ENCODE results near the gene PACS2. TPM values are rescaled to one million over a fixed set of nuclear protein-coding genes. Genes with fewer than 3 reads are reported as not detected.
"Not testable (repeated sequence)": the region's sequence is repeated elsewhere in the genome, so short reads cannot be mapped to it uniquely, and the experiment has no call there.

PACS2 gene
- total RNA-seq, 1 experiment from 2014 or later = 100 TPM

DNA sequence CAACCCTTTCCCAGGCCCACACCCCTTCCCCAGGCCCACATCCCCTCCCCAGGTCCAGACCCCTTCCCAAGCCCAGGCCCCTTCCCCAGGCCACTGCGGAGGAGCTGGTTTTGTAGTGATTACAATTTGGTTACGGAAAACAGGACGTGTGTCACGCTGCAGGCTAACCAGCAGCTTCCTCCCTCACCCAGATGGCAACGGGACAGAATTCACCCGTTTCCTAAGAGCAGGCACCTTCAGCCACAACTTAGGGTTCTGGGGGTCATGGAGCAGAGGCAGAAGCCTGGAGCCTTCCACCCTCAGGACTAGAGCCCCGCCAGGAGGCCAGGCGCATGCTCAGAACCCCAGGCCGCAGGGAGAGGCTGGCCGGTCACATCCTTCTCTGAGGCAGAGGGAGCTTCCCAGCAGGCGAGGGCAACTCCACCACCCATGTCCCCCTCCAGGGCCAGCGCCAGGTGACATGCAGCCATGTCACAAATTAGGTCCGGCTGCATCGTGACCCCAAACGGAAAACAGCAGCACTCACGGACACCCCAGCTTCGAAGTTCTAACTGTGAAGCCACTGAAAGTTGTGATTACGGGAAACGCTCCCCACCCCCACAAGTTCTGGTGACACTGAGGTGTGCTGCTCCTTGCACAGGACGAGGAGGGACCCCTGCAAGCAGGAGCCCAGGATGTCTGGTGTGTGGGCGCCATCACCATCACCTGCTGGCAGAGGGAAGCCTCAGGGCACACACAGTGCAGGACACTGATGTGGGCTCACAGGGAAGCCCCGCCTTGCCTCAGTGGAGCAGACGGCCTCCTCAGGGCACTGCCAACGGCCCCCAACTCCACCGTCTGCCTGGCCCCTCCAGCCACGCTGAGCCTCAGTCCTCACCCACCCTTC is 21.5 kb upstream of the PACS2 start:
- no peak for ATAC-seq
- POLR2A ChIA-PET = interaction anchor here (1.3 kb wide), 1 partner anchor 8 kb away, joined by 5 read pairs; the partner anchor contains the start of gene BRF1

DNA sequence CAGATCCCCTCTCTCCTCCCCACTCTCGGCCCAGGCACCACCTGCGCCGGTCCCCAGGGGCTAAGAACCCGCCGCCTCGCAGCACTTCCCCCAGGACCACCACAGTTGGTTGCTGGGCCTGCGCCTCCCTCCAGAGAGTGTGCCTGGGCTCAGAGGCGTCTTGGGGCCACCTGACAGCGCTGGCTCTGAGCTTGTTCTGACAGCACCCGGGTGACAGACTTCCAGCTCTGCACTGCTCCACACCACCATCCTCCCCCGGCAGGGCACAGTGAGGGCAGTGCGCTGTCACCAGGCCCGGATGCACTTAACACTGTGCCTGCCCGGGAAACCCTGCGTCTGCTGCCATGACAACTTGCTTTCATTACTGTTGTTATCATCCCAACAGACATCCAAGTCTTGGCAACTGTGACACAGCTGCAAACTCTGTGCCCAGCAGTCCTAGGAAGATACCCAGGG is 20.4 kb upstream of the PACS2 start:
- no peaks in the 10 kb centered on the region for H3K36me3 Mint-ChIP-seq
- ATAC-seq (no peak), DNase-seq (ENCODE audit: low spot score) (no peak)
- H3K27ac Mint-ChIP-seq = peak overlapping the region; percentile 67
- H3K4me3 Mint-ChIP-seq = no peak overlapping the region
- POLR2A ChIA-PET = no interaction called here
- no peaks in the 10 kb centered on the region for H3K4me1 Mint-ChIP-seq
- H3K27me3 Mint-ChIP-seq (ENCODE audit: low read depth) = peaks cover 6% of the 10 kb centered on the region
- TF ChIP-seq ARID4B (CRISPR knock-in tag; IDR thresholded peaks at IDR 0.05; ENCODE audit: borderline replicate concordance) (no peak), TEAD1 (CRISPR knock-in tag; IDR thresholded peaks at IDR 0.05) (no peak), ZNF219 (CRISPR knock-in tag; IDR thresholded peaks at IDR 0.05; ENCODE audit: borderline replicate concordance) (no peak), GRHL2 (CRISPR knock-in tag; IDR thresholded peaks at IDR 0.05; ENCODE audit: insufficient replicate concordance, severe bottlenecking) (no peak), NFE2L1 (CRISPR knock-in tag; IDR thresholded peaks at IDR 0.05) (no peak)
- TF ChIP-seq, protein P1, sequence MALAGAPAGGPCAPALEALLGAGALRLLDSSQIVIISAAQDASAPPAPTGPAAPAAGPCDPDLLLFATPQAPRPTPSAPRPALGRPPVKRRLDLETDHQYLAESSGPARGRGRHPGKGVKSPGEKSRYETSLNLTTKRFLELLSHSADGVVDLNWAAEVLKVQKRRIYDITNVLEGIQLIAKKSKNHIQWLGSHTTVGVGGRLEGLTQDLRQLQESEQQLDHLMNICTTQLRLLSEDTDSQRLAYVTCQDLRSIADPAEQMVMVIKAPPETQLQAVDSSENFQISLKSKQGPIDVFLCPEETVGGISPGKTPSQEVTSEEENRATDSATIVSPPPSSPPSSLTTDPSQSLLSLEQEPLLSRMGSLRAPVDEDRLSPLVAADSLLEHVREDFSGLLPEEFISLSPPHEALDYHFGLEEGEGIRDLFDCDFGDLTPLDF (CRISPR knock-in tag; IDR thresholded peaks at IDR 0.05) = no peak
- H3K9me3 Mint-ChIP-seq = no peaks in the 10 kb centered on the region
- CTCF ChIA-PET = interaction anchor here (4.5 kb wide), 1 partner anchor 58 kb away, joined by 13 read pairs; no protein-coding TSS in a partner anchor

More for the DNA sequence above, 21.5 kb upstream of the PACS2 start:
- no peaks in the 10 kb centered on the region for H3K9me3 Mint-ChIP-seq
- H3K27ac Mint-ChIP-seq = no peak overlapping the region
- CTCF ChIA-PET = interaction anchor here (1.7 to 4.5 kb wide), 2 partner anchors 59 to 188 kb away, joined by 3 to 13 read pairs; no protein-coding TSS in a partner anchor
- H3K27me3 Mint-ChIP-seq (ENCODE audit: low read depth) = no peaks in the 10 kb centered on the region
- no peak for DNase-seq (ENCODE audit: low spot score)
- TF ChIP-seq, protein P2, sequence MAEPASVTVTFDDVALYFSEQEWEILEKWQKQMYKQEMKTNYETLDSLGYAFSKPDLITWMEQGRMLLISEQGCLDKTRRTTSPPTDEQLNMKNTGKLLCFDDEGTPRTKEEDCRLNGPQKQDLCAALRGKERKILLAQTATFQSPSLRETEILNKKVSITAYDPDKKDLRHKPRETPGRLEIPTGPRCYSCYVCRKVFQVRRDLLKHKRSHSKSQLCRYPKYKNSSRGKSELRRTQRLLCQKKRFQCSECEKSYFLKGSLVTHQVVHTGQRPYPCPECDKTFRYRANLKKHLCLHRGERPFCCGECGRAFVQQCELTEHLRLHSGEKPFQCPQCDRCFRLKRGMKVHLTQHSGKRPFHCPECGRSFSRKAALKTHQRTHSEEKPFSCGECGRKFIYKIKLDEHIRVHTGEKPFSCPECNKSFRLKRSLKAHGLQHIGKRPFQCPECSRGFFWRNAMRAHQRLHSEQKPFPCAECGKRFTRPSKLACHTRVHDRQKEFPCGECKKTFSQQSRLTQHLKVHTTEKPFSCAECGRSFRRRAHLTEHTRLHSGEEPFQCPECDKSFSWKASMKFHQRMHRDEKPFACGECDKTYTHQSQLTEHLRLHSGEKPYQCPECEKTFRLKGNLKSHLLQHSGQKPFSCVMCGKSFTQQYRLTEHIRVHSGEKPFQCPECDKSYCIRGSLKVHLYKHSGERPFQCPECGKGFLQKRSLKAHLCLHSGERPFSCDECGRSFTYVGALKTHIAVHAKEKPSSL (CRISPR knock-in tag; conservative IDR thresholded peaks at IDR 0.05) = no peak
- TF ChIP-seq, protein P3, sequence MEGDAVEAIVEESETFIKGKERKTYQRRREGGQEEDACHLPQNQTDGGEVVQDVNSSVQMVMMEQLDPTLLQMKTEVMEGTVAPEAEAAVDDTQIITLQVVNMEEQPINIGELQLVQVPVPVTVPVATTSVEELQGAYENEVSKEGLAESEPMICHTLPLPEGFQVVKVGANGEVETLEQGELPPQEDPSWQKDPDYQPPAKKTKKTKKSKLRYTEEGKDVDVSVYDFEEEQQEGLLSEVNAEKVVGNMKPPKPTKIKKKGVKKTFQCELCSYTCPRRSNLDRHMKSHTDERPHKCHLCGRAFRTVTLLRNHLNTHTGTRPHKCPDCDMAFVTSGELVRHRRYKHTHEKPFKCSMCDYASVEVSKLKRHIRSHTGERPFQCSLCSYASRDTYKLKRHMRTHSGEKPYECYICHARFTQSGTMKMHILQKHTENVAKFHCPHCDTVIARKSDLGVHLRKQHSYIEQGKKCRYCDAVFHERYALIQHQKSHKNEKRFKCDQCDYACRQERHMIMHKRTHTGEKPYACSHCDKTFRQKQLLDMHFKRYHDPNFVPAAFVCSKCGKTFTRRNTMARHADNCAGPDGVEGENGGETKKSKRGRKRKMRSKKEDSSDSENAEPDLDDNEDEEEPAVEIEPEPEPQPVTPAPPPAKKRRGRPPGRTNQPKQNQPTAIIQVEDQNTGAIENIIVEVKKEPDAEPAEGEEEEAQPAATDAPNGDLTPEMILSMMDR (IDR thresholded peaks at IDR 0.05) = no peak
- TF ChIP-seq TEAD1 (CRISPR knock-in tag; IDR thresholded peaks at IDR 0.05) = no peak
- H3K4me1 Mint-ChIP-seq = no peaks in the 10 kb centered on the region
- H3K4me3 Mint-ChIP-seq = no peak overlapping the region
- no peaks in the 10 kb centered on the region for H3K36me3 Mint-ChIP-seq

DNA sequence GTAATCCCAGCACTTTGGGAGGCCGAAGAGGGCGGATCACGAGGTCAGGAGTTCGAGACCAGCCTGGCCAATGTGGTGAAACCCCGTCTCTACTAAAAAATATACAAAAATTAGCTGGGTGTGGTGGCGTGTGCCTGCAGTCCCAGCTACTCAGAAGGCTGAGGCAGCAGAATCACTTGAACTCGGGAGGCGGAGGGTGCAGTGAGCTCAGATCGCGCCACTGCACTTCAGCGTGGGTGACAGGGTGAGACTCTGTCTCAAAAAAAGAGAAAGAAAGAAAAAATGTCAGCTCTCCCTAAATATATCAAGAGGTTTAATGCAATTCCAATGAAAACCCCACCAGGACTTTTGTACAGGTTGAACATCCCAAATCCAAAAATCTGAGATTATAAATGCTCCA is 17.2 kb upstream of the PACS2 start:
- not testable (repeated sequence) for H3K36me3 Mint-ChIP-seq, H3K4me3 Mint-ChIP-seq, H3K9me3 Mint-ChIP-seq

More for the DNA sequence above, 17.2 kb upstream of the PACS2 start:
- H3K27me3 Mint-ChIP-seq (ENCODE audit: low read depth) = peaks cover 18% of the 10 kb centered on the region
- POLR2A ChIA-PET; DNase-seq (ENCODE audit: low spot score); ATAC-seq; H3K27ac Mint-ChIP-seq; H3K4me1 Mint-ChIP-seq: not testable (repeated sequence)
- CTCF ChIA-PET = interaction anchor here (1.6 kb wide), 1 partner anchor 55 kb away, joined by 4 read pairs; no protein-coding TSS in a partner anchor
